ENCODE data around the gene BTBD6.
"Not testable (repeated sequence)": the region's sequence is repeated elsewhere in the genome, so short reads cannot be mapped to it uniquely, and the experiment has no call there.

Gene BTBD6

DNA sequence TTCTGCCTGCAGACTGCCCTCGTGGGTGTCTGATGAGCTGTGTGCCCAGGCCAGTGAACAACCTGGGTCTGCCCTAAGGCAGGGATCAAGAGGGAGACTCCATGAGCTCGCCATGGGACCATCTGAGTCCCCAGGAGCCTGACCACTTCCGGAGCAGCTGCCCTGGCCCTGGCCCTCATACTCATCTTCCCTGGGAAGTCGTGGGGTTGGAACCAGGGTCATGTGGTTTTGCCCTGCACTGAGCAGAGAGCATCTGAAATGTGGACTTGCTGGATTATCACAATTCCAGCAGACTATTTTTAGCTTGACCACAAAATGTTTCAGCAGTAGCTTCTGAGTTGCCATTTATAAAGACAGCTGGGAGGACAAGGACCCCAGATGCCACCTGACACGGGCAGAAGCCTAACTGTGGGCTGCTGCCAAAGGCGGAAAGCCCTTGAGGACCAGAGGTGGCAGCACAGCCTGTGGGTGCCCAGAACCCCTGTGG, 6.7 kb downstream of the BTBD6 start:
- in situ Hi-C loops (cut with HindIII; ENCODE audit: low pct_ligation_motif_present, low pct_unique_long_range_greater_than_20kb, low sequenced_read_pairs), result no loop called here
- peak; percentile 33 for DNase-seq

DNA sequence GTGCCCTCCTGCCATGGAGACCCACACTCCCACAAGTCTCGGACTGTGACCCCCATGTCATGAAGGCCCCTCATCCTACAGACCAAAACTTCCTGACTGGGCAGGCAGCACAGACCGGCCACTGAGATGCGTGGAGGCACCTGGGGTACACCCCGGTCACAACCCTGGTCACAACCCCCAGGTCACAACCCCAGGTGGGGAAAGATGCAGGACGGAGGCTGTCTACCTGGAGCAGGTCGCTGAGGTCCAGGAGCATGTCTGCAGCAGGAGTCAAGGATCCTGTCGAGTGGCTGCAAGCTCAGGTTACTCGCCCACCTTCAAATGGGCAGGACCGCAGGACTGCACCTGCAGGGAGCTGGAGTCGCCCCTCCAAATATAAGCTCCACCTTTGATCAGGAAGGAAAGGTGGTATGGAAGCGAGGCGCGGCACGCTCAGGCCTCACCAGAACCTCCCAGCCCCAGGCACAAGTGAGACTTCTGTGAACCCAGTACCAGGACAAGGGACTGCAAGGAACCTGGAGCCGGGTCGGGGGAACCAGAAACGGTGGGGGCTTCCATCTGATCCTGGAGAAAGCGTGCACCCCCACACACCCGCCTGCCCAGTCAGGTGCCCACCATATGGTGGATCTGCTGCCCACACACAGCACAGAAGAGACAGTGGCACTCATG, 8.1 kb downstream of the BTBD6 start:
- DNase-seq, result no peak
- in situ Hi-C loops (cut with HindIII; ENCODE audit: low pct_ligation_motif_present, low pct_unique_long_range_greater_than_20kb, low sequenced_read_pairs), result no loop called here

DNA sequence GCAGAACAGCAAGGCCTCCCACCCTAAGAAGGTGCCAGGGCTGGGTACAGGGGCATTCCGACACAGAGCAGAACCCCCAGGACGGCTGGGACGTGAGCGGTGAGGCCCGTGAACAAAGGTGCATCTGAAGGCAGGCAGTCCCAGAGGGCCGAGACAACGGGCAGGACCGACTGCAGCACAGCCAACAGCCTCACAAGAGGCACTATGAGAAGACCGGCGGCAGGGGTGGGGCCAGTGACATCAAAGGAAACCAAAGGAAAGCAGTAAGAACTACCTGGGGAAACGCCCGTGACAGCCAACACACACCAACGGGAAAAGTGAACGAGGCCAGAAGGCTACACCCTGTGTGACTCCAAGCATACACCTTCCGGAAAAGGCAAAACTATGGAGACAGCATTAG, 9.1 kb downstream of the BTBD6 start:
- DNase-seq, result no peak
- in situ Hi-C loops (cut with HindIII; ENCODE audit: low pct_ligation_motif_present, low pct_unique_long_range_greater_than_20kb, low sequenced_read_pairs), result no loop called here

DNA sequence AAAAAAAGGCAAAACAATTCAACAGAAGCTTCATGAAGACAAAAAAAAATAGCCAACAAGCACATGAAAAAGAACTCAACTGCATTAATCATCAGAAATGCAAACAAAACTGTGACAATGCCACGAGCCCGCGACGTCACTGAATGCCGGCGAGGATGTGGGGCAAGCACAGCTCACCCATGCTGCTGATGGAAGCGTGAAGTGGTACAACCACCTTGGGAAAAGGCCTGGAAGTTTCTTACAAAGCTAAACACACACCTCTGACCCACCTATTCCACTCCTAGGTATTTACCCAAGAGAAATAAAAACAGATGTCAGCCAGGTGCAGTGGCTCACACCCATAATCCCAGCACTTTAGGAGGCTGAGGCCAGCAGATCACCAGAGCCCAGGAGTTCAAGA, 10.5 kb downstream of the BTBD6 start:
- DNase-seq, result no peak
- in situ Hi-C loops (cut with HindIII; ENCODE audit: low pct_ligation_motif_present, low pct_unique_long_range_greater_than_20kb, low sequenced_read_pairs), result no loop called here

DNA sequence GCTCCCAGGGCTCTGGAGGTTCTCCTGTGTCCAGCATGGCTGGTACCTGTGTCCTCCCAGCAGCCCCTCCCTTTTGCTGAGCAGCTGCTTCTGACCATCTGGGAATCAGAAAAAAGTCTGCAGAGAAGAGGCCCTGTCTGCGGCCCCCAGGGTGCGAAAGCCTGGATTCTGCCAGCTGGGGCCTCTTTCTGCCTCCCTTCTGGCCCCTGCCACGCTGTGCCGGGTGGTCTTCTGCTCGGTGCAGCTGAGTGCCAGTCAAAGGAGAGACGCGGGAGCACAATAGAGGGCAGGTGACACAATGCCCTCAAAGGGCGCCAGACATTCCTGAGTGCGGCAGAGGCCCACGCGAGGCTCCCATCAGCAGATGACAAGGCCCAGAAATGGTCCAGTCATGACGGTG, 12.6 kb downstream of the BTBD6 start:
- DNase-seq, result no peak

DNA sequence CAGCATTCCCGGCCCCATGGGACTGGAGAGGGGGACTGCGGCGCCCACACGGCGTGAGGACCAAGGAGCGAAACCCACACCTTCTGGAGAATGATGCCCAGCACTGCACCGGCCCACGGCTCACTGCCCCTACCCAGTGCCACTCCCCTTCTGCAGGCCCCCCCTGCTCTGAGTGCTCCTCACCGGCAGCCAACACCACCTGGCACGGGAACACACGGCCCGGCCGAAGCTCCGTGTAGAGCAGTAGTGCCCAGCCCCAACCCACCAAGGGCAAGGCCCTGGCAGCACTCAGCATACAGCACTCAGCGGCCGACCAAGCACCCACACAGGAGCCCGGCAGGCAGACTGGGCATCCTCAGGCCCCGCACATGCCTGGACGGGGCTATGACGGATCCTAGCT, 13.4 kb downstream of the BTBD6 start:
- no peak for DNase-seq
- in situ Hi-C loops (cut with HindIII; ENCODE audit: low pct_ligation_motif_present, low pct_unique_long_range_greater_than_20kb, low sequenced_read_pairs), result no loop called here

More for the DNA sequence above, 12.6 kb downstream of the BTBD6 start:
- in situ Hi-C loops (cut with HindIII; ENCODE audit: low pct_ligation_motif_present, low pct_unique_long_range_greater_than_20kb, low sequenced_read_pairs), result no loop called here

DNA sequence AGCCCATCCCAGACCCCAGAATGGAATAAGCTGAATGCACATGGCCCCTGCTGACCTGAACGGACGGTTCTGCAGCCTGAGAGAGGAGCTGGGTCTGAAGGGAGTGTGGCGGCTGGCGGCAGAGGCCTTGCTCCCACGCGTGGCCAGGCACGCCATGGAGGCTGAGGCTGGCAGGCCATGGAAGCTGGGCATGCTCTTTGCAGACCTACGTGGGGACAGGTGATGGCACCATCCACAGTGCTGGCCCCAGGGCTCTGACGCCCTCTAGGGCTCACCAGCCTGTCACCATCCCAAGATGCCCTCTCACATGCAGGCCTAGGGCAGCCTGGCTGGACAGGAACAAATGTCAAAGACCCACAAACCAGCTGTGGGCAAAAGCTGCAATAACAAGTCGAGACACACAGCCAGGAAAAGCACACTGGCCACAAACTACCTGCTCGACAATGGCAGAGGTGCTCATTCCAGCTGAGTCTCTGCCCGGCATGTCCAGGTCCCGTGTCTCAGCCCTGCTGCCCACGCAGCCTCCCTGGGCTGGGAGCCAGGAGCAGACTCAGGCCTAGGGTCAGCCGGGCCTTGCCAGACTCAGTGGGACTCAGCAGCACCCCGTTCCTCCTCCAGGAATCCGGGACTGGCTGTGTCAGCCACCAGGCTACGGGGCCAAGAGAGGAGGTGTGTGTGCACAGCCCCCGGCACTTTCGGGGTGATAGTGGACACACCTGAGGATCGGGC, 19.7 kb downstream of the BTBD6 start:
- DNase-seq, result no peak
- in situ Hi-C loops (cut with HindIII; ENCODE audit: low pct_ligation_motif_present, low pct_unique_long_range_greater_than_20kb, low sequenced_read_pairs), result no loop called here

DNA sequence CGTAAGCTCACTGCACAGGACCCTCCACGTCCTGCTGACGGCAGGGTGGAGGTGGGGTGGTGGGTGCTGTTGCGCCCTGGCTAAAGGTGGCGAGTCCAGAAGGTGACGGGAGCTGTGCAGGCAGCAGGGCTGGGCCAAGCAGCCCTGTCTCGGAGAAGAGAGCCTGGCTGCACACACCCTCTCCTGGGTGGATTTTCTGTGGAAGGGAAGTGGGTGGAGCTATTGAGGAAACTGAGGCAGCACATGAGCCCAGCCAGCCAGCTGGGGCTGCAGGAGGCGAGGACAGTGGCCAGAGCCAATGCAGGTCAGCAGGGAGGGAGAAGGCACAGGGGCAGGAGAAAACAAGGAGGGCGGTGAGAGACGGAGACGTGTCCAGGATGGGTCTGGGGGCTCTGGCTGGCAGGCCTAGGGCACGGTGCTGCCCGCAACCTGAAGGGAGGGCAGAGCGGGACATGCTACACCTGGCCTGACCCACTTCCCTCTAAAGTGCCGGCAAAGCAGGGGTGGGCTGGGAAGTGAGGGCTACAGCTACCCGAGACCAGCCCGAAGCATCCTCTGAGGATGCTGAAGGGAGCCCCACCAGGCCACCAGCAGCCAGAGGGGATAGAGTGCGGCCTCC, 20.5 kb downstream of the BTBD6 start:
- DNase-seq, result no peak
- in situ Hi-C loops (cut with HindIII; ENCODE audit: low pct_ligation_motif_present, low pct_unique_long_range_greater_than_20kb, low sequenced_read_pairs), result no loop called here

DNA sequence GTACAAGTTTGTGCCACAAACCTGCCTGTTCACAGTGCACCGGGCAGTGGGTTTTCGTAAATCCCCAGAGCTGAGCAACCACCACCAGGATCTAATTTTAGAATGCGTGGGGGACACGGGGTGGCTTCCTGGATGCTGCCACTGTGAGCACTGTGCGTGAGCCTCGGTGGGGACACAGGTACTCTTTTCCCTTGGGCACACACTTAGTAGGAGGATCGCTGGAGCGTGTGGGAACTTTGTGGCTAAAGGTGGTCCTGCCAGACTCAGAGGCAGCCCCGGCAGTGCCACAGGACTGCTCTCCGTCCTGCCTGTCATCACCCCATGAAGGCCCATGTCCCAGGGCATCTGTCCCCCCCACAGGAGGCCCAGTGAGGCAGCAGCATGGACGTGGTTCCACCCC, 21.1 kb downstream of the BTBD6 start:
- in situ Hi-C loops (cut with HindIII; ENCODE audit: low pct_ligation_motif_present, low pct_unique_long_range_greater_than_20kb, low sequenced_read_pairs), result no loop called here
- no peak for DNase-seq

GRCh38 chr14:105271224-105271890, 23.0 kb downstream of the BTBD6 start:
- in situ Hi-C loops (cut with HindIII; ENCODE audit: low pct_ligation_motif_present, low pct_unique_long_range_greater_than_20kb, low sequenced_read_pairs), result no loop called here
- no peak for DNase-seq

GRCh38 chr14:105272623-105273022, 24.3 kb downstream of the BTBD6 start:
- in situ Hi-C loops (cut with HindIII; ENCODE audit: low pct_ligation_motif_present, low pct_unique_long_range_greater_than_20kb, low sequenced_read_pairs), result no loop called here
- no peak for DNase-seq

DNA sequence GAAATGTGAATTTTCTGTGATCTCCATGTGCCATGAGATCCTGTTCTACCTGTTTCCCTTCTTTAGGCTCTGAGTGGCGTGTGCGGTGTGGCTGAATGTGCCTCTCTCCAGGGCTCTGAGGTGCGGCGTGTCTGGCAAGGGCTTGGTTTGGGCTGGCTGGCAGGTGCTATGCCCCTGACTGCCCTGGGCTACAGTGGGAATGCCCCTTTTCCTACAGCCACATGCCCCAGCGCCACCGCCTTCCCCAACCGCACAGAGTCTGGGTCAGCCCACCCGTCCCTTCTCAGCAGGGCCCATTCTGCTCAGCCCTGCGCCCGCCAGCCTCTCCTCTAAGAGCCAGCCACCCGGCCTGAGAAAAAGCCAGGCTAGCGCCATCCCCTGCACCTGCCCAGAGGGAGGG, 24.7 kb downstream of the BTBD6 start:
- in situ Hi-C loops (cut with HindIII; ENCODE audit: low pct_ligation_motif_present, low pct_unique_long_range_greater_than_20kb, low sequenced_read_pairs), result no loop called here
- DNase-seq, result no peak

GRCh38 chr14:105274637-105275036, 26.3 kb downstream of the BTBD6 start:
- in situ Hi-C loops (cut with HindIII; ENCODE audit: low pct_ligation_motif_present, low pct_unique_long_range_greater_than_20kb, low sequenced_read_pairs), result no loop called here

GRCh38 chr14:105275267-105275946, 27.1 kb downstream of the BTBD6 start:
- in situ Hi-C loops (cut with HindIII; ENCODE audit: low pct_ligation_motif_present, low pct_unique_long_range_greater_than_20kb, low sequenced_read_pairs), result no loop called here
- no peak for DNase-seq

More at GRCh38 chr14:105274637-105275036, 26.3 kb downstream of the BTBD6 start:
- DNase-seq, result no peak

DNA sequence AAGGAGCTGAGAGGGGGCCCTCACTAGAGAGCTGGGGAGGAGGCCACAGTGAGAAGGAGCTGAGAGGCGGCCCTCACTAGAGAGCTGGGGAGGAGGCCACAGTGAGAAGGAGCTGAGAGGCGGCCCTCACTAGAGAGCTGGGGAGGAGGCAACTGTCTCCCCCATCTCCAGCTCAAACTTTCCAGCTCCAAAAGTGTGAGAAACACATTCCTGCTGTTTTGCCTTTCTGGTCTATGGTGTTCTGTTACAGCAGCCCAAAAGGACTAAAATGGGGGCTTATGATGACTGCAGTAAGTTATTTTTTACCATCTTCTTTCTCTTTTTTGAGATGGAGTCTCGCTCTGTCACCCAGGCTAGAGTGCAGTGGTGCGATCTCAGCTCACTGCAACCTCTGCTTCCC, 29.1 kb downstream of the BTBD6 start:
- DNase-seq; in situ Hi-C loops (cut with HindIII; ENCODE audit: low pct_ligation_motif_present, low pct_unique_long_range_greater_than_20kb, low sequenced_read_pairs): not testable (repeated sequence)

- no peak for DNase-seq
- in situ Hi-C loops (cut with HindIII; ENCODE audit: low pct_ligation_motif_present, low pct_unique_long_range_greater_than_20kb, low sequenced_read_pairs), result no loop called here
Measured at GRCh38 chr14:105279642-105280361, 31.5 kb downstream of the BTBD6 start.

GRCh38 chr14:105280525-105280924, 32.2 kb downstream of the BTBD6 start:
- in situ Hi-C loops (cut with HindIII; ENCODE audit: low pct_ligation_motif_present, low pct_unique_long_range_greater_than_20kb, low sequenced_read_pairs), result no loop called here
- DNase-seq, result no peak
